Measurements from ENCODE around the gene LCN1.
A peak's percentile ranks its signal among the peaks of the same experiment; 100 is the strongest.

DNA sequence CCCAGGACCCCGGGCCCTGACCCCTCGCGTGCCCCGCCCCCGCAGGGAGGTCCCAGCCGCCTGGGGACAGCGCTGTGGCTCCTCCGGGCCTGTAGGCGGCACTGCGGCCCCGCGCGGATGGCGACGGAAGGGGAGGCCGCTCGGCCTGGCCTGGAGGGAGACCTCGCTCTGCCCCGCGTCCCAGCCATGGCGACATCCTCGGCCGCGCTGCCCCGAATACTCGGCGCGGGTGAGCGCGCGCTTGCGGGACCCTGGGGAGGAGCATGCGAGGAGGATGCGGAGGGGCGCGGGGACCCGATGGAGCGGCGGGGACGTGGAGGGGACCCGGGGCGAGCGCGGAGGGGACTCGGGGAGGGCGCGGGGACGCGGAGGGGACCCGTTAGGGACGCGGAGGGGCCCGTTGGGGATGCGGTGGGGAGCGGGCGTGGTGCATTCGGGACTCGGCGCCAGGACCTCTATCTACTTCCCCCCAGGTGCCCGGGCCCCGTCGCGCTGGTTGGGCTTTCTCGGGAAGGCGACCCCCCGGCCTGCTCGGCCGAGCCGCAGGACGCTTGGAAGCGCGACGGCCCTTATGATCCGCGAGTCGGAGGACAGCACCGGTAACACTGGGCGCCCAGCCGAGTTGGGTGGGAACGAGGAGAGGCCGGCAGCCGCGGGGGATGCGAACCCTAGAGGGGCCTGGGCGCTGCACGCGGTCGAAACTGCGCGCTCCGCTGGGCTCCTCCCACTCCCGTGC lies 20.5 kb upstream of the LCN1 start, which contains the start of gene MRPS2:
- TF ChIP-seq, protein P1, sequence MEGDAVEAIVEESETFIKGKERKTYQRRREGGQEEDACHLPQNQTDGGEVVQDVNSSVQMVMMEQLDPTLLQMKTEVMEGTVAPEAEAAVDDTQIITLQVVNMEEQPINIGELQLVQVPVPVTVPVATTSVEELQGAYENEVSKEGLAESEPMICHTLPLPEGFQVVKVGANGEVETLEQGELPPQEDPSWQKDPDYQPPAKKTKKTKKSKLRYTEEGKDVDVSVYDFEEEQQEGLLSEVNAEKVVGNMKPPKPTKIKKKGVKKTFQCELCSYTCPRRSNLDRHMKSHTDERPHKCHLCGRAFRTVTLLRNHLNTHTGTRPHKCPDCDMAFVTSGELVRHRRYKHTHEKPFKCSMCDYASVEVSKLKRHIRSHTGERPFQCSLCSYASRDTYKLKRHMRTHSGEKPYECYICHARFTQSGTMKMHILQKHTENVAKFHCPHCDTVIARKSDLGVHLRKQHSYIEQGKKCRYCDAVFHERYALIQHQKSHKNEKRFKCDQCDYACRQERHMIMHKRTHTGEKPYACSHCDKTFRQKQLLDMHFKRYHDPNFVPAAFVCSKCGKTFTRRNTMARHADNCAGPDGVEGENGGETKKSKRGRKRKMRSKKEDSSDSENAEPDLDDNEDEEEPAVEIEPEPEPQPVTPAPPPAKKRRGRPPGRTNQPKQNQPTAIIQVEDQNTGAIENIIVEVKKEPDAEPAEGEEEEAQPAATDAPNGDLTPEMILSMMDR (IDR thresholded peaks at IDR 0.05 in 4 of 5, conservative IDR thresholded peaks at IDR 0.05 in 1 of 5) = peak; percentile 68 to 97 (median 77)
- no peak for TF ChIP-seq POLR2A (IDR thresholded peaks at IDR 0.05)
